ENCODE results near the gene PPP1R14D.

Gene PPP1R14D

DNA sequence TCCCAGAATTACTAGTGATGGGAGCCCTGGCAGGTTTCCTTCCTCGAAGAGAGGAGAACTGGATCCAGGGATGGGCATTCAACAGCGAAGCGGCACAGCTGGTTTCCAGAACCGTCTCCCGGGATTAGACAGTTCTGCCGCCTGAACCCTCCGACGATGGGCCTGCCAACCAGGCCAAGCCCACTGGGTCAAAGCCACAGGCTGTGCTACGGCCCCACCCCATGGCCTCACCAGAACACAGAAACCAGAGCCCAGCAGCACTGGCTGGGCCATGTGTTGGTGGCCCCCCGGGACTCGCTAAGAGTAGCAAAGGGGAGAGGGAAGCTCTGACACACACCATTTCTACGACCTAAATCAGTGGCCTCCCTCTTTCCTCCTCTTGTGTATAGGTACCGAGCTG lies 56.5 kb downstream of the PPP1R14D start:
- no peak overlapping the region for H3K4me3 ChIP-seq (ENCODE audit: low read depth, low read length)
- in situ Hi-C loops (cut with HindIII; ENCODE audit: low sequenced_read_pairs): no loop called here
- TF ChIP-seq, protein P1, sequence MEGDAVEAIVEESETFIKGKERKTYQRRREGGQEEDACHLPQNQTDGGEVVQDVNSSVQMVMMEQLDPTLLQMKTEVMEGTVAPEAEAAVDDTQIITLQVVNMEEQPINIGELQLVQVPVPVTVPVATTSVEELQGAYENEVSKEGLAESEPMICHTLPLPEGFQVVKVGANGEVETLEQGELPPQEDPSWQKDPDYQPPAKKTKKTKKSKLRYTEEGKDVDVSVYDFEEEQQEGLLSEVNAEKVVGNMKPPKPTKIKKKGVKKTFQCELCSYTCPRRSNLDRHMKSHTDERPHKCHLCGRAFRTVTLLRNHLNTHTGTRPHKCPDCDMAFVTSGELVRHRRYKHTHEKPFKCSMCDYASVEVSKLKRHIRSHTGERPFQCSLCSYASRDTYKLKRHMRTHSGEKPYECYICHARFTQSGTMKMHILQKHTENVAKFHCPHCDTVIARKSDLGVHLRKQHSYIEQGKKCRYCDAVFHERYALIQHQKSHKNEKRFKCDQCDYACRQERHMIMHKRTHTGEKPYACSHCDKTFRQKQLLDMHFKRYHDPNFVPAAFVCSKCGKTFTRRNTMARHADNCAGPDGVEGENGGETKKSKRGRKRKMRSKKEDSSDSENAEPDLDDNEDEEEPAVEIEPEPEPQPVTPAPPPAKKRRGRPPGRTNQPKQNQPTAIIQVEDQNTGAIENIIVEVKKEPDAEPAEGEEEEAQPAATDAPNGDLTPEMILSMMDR (IDR thresholded peaks at IDR 0.05; ENCODE audit: low read depth, low read length, missing control alignments): no peak
- DNase-seq (ENCODE audit: low read depth): no peak

DNA sequence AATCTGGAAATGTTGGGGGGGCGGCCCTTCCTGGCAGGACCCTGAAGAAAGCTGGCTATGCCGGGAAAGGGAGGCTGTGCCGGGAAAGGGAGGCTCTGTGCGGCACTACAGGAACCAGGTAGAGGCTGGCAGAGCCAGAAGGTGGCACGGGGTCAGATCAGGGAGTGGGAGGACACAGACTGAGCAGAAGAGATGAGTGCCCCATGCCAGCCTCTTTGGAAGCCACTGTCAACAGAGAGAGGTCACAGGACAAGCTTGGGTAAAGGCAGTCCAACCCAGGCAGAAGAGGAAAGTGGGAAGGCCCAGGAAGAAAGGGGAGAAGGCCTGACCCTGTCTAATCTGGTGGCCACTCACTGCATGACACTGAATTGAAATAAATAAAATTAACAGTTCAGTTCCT lies 57.3 kb downstream of the PPP1R14D start:
- in situ Hi-C loops (cut with HindIII; ENCODE audit: low sequenced_read_pairs): no loop called here
- H3K4me3 ChIP-seq (ENCODE audit: low read depth, low read length): no peak overlapping the region
- TF ChIP-seq, protein P1 (IDR thresholded peaks at IDR 0.05; ENCODE audit: low read depth, low read length, missing control alignments): no peak
- no peak for DNase-seq (ENCODE audit: low read depth)

DNA sequence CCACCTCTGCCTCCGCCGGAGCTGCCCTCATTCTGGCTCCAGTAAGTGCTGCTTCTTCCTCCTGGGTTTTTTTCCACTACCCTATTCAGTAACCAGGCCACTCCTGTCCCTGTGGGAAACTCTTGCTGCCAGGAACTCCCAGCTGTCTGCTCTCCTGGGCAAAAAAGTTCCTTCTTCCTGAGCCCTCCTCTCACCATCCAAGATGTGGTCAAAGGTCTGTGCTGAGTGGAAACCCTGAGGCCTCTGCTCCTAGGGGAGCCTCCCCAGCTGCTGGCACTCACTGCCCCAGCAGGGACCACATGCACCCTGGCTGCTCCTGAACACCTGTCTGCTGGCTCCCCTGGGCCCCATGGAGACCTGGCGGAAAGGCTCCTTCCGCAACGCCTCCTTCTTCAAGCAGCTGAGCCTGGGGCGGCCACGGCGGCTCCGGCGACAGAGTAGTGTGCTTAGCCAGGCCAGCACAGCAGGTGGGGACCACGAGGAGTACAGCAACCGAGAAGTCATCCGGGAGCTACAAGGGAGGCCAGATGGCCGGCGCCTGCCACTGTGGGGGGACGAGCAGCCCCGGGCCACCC lies 58.3 kb downstream of the PPP1R14D start:
- in situ Hi-C loops (cut with HindIII; ENCODE audit: low sequenced_read_pairs): no loop called here
- H3K4me3 ChIP-seq (ENCODE audit: low read depth, low read length): no peak overlapping the region
- no peak for DNase-seq (ENCODE audit: low read depth)
- TF ChIP-seq, protein P1 (IDR thresholded peaks at IDR 0.05; ENCODE audit: low read depth, low read length, missing control alignments): no peak

DNA sequence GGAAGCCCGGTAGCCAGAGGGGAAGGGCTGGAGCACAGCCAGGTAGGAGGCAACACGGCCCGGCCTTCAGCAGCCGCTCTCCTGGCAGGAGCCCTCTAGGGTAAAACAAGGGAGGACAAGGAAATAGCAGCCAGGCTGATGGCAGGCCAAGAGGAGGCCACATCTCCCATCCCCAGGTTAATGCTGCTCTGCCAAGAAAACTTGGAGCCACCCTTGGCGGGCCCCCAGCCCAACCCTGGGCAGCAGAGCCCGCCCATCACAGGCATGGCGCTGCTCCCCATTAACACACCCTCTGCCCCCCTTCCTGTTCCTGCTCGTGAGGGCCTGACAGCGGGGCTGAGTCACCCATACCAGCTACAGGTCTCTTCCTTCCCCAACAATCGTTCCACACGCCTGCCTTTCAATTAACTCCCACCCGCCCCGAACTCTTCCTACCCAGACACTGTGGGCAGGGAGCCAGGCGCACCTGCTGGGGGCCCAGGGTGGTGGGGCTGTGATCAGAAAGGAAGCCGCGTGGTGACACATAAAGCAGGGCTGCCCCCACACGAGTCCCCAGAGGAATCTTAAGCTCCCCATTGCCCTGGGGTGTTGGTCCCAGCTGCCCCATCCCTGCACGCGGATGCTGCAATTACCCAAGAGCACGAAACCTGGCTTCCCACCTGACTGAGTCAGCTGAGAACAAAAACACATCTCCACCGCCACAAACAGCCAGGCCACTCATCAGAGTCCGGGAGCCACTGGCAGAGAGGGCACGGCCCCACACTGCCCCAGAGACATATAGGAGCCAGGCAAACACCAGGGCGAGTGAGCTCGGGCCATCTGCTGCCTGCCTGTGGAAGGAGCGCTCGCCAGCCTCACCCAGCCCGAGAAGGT lies 59.0 kb downstream of the PPP1R14D start, which contains the start of gene C15orf62:
C15orf62 (plus strand) TSS at position 707 of the 873 bp plus-strand sequence. CDS start 516 bp downstream, outside the sequence.
- TF ChIP-seq, protein P1 (IDR thresholded peaks at IDR 0.05; ENCODE audit: low read depth, low read length, missing control alignments): no peak
- DNase-seq (ENCODE audit: low read depth): no peak

DNA sequence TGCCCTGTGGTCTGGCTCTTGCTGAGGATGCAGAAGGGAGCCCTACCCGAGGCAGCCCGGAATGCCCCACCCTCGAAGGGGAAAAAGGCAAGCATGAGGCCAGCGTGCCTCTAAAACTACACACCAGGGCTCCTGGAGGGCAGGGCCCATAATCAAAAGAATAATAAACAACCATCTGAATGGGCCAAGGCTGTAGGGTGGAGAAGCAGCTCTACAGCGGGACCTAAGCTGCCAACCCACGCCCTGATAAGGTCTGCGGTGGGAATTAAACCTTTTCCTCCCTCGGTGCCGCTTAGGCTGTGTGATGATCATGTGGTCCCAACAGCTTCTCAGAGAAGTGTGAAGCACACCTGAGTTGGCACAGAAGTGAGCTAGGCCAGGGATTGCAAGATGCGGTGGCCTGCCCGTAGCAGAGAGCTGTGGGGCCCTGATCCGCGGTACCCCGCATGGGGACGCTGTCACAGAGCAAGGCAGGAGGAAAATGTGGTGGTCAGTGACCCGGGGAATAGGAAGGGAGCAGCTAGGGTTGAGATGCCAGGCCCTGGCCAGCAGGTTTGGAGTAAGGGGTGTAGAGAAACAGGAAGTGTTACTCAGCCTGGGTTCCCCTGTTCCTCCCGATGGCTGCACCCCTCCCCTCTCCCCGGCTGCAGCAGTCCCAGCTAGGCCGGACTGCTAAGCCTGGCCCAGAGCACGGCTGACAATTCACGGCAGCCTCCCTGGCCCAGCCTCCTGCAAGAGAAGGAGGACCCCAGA lies 59.8 kb downstream of the PPP1R14D start:
- H3K4me3 ChIP-seq (ENCODE audit: low read depth, low read length): no peak overlapping the region
- TF ChIP-seq, protein P1 (IDR thresholded peaks at IDR 0.05; ENCODE audit: low read depth, low read length, missing control alignments): no peak
- in situ Hi-C loops (cut with HindIII; ENCODE audit: low sequenced_read_pairs): no loop called here
- no peak for DNase-seq (ENCODE audit: low read depth)

More for the DNA sequence above, 59.0 kb downstream of the PPP1R14D start, which contains the start of gene C15orf62:
- in situ Hi-C loops (cut with HindIII; ENCODE audit: low sequenced_read_pairs): no loop called here
- no peak within 1 kb of the TSS for H3K4me3 ChIP-seq (ENCODE audit: low read depth, low read length)

DNA sequence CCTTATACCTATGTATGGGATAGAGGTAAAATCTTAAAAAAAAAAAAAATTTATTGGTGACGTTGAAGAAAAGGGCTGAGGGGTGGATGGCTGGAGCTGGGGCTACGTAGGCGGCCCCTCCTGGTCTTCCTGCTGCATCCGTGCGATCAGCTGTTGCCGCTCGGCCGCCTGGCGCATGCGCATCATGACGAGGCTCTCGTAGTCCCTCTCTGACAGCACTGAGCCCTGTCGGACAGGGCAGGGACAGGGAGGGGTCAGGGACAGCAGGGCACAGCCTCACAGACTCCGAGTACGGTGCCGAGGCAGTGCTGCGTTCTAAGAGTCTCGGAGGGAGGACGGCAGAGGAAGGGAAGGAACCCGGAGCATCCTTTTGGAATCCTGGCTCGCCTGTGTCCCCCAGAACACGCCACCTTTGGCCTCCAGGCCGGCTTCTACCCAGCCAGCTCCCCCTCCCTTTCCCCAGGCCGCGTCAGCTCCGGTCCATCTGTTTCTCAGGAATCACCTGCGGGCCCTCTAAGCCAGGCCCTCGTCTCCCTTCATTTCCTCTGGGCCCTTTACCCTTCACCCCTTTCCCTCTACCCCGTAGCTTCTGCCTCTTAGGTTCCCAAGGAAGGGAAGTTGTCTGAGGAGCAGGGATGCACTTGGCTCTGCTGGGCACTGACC lies 60.5 kb downstream of the PPP1R14D start:
- H3K4me3 ChIP-seq (ENCODE audit: low read depth, low read length): no peak overlapping the region
- in situ Hi-C loops (cut with HindIII; ENCODE audit: low sequenced_read_pairs): no loop called here
- no peak for DNase-seq (ENCODE audit: low read depth)
- TF ChIP-seq, protein P1 (IDR thresholded peaks at IDR 0.05; ENCODE audit: low read depth, low read length, missing control alignments): no peak

Data from astrocyte of the cerebellum (primary cell).